ENCODE results near the gene RPS6KA3. TPM values are rescaled to one million over a fixed set of nuclear protein-coding genes. Genes with fewer than 3 reads are reported as not detected.

Gene RPS6KA3
- total RNA-seq, 4 donors from 2014 or later: 53.1 to 91.0 (median 66.0) TPM

GRCh38 chrX:20311505-20311904 lies 44.8 kb upstream of the RPS6KA3 start:
- H3K27ac ChIP-seq: peak overlapping the region; percentile 22 to 83 (median 72)
- TF ChIP-seq POLR2A (IDR thresholded peaks at IDR 0.05): no peak
- TF ChIP-seq, protein P1, sequence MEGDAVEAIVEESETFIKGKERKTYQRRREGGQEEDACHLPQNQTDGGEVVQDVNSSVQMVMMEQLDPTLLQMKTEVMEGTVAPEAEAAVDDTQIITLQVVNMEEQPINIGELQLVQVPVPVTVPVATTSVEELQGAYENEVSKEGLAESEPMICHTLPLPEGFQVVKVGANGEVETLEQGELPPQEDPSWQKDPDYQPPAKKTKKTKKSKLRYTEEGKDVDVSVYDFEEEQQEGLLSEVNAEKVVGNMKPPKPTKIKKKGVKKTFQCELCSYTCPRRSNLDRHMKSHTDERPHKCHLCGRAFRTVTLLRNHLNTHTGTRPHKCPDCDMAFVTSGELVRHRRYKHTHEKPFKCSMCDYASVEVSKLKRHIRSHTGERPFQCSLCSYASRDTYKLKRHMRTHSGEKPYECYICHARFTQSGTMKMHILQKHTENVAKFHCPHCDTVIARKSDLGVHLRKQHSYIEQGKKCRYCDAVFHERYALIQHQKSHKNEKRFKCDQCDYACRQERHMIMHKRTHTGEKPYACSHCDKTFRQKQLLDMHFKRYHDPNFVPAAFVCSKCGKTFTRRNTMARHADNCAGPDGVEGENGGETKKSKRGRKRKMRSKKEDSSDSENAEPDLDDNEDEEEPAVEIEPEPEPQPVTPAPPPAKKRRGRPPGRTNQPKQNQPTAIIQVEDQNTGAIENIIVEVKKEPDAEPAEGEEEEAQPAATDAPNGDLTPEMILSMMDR (IDR thresholded peaks at IDR 0.05 in 4 of 5, conservative IDR thresholded peaks at IDR 0.05 in 1 of 5): no peak
- H3K9me3 ChIP-seq: no peaks in the 10 kb centered on the region
- in situ Hi-C loops (cut with MboI; ENCODE audit: low sequenced_read_pairs in 4 of 4) (no loop called here), intact Hi-C loops (cut with DNase I; ENCODE audit: low total_unique reads) (loop anchor here (5.0 to 10.0 kb wide), 3 partner anchors 44 to 97 kb away; partner anchors contain the start of gene RPS6KA3)
- DNase-seq (no peak), ATAC-seq (no peak)
- H3K4me1 ChIP-seq: peaks cover 8 to 10% of the 10 kb centered on the region in 2 donors
- no peaks in the 10 kb centered on the region for H3K36me3 ChIP-seq
- H3K27me3 ChIP-seq: no peaks in the 10 kb centered on the region
- H3K4me3 ChIP-seq: no peak overlapping the region

DNA sequence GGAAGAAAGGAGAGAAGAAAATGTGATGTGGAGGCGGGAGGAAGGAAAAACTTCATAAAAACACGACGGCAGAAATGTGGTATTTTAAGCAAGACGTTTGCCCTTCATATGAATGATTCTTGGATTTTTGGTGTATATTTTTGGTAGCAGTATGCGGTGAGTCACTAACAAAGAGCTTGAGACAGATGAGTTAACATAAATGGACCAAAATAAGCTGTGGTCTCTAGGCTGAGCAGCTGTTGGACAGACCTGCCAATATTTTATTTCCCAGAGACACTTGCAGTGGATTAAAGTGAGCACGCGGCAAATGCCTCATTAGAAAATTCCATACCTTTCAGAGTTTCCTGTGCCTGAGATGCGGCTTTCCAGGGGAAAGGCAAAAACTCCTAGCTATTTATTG lies 43.1 kb upstream of the RPS6KA3 start:
- ATAC-seq: no peak
- peak overlapping the region in 2 of 4 donors; percentile 30 to 83 for H3K27ac ChIP-seq
- no peaks in the 10 kb centered on the region for H3K9me3 ChIP-seq
- H3K4me3 ChIP-seq: no peak overlapping the region
- TF ChIP-seq, protein P1 (IDR thresholded peaks at IDR 0.05 in 4 of 5, conservative IDR thresholded peaks at IDR 0.05 in 1 of 5): no peak
- TF ChIP-seq POLR2A (IDR thresholded peaks at IDR 0.05): no peak
- peaks cover 8% of the 10 kb centered on the region in 2 donors for H3K4me1 ChIP-seq
- H3K36me3 ChIP-seq: no peaks in the 10 kb centered on the region
- H3K27me3 ChIP-seq: no peaks in the 10 kb centered on the region
- intact Hi-C loops (cut with DNase I; ENCODE audit: low total_unique reads): loop anchor here (5.0 to 10.0 kb wide), 3 partner anchors 43 to 95 kb away; partner anchors contain the start of gene RPS6KA3
- no peak for DNase-seq
- in situ Hi-C loops (cut with MboI; ENCODE audit: low sequenced_read_pairs in 4 of 4): no loop called here

GRCh38 chrX:20306668-20307067 lies 40.0 kb upstream of the RPS6KA3 start:
- no peak for DNase-seq
- no peaks in the 10 kb centered on the region for H3K27me3 ChIP-seq
- in situ Hi-C loops (cut with MboI; ENCODE audit: low sequenced_read_pairs in 4 of 4) (no loop called here), intact Hi-C loops (cut with DNase I; ENCODE audit: low total_unique reads) (no loop called here)
- ATAC-seq: no peak
- H3K36me3 ChIP-seq: no peaks in the 10 kb centered on the region
- H3K4me1 ChIP-seq: no peaks in the 10 kb centered on the region
- TF ChIP-seq, protein P1 (IDR thresholded peaks at IDR 0.05 in 4 of 5, conservative IDR thresholded peaks at IDR 0.05 in 1 of 5): no peak
- no peak for TF ChIP-seq POLR2A (IDR thresholded peaks at IDR 0.05)
- no peaks in the 10 kb centered on the region for H3K9me3 ChIP-seq
- no peak overlapping the region for H3K4me3 ChIP-seq
- no peak overlapping the region for H3K27ac ChIP-seq

- DNase-seq (no peak), ATAC-seq (no peak)
- no peak for TF ChIP-seq POLR2A (IDR thresholded peaks at IDR 0.05)
- TF ChIP-seq, protein P1 (IDR thresholded peaks at IDR 0.05 in 4 of 5, conservative IDR thresholded peaks at IDR 0.05 in 1 of 5): no peak
- Histone ChIP-seq H3K4me1 (peaks cover 9 to 10% of the 10 kb centered on the region in 2 donors), H3K9me3 (no peaks in the 10 kb centered on the region), H3K27ac (no peak overlapping the region), H3K36me3 (no peaks in the 10 kb centered on the region), H3K4me3 (no peak overlapping the region), H3K27me3 (no peaks in the 10 kb centered on the region)
- in situ Hi-C loops (cut with MboI; ENCODE audit: low sequenced_read_pairs in 4 of 4) (no loop called here), intact Hi-C loops (cut with DNase I; ENCODE audit: low total_unique reads) (no loop called here)
Measured at GRCh38 chrX:20300822-20301221, 34.1 kb upstream of the RPS6KA3 start.

- Histone ChIP-seq H3K4me3 (no peak overlapping the region), H3K27me3 (peaks cover 0 to 4% (median 0%) of the 10 kb centered on the region in 3 donors), H3K27ac (peak overlapping the region; percentile 8 to 60 (median 32)), H3K4me1 (peaks cover 9 to 14% of the 10 kb centered on the region in 2 donors), H3K9me3 (no peaks in the 10 kb centered on the region), H3K36me3 (no peaks in the 10 kb centered on the region)
- peak in 1 of 2 donors; percentile 65 for ATAC-seq
- TF ChIP-seq, protein P1 (IDR thresholded peaks at IDR 0.05 in 4 of 5, conservative IDR thresholded peaks at IDR 0.05 in 1 of 5): no peak
- TF ChIP-seq POLR2A (IDR thresholded peaks at IDR 0.05): no peak
- DNase-seq: no peak
- in situ Hi-C loops (cut with MboI; ENCODE audit: low sequenced_read_pairs in 4 of 4): no loop called here
- intact Hi-C loops (cut with DNase I; ENCODE audit: low total_unique reads): no loop called here
Measured at GRCh38 chrX:20294957-20295356, 28.2 kb upstream of the RPS6KA3 start.
